Spleen (tissue), 11 donors: Measurements from ENCODE around the gene GRHL3. TPM values are rescaled to one million over a fixed set of nuclear protein-coding genes. Genes with fewer than 3 reads are reported as not detected.

ENCODE experiments used
- DNase-seq: peaks from one replicate; pipeline ENCODE4 v3.0.0-alpha.2; 2020
- H3K27ac ChIP-seq, 8 donors: fragments of 200-600 bp; sonication (generic) in 7 of 8; 1 replicate in 4 of 8; 2 replicates in 4 of 8; pipeline versions ENCODE4 v1.5.0 to v1.8.0; 2016 to 2021; ENCODE audit warnings: inconsistent platforms in 4 of 8, mild to moderate bottlenecking in 4 of 8, moderate library complexity in 1 of 8
- H3K27me3 ChIP-seq, 7 donors: fragments of 200-600 bp; sonication (generic) in 6 of 7; replicated peaks in 1 of 7; 1 replicate in 4 of 7; 2 replicates in 3 of 7; pipeline versions ENCODE4 v1.5.0 to v1.8.0; 2016 to 2021; ENCODE audit warnings: inconsistent platforms in 3 of 7, mild to moderate bottlenecking in 1 of 7
- H3K36me3 ChIP-seq, 6 donors: fragments of 200-600 bp; sonication (generic) in 5 of 6; 1 replicate in 4 of 6; 2 replicates in 2 of 6; pipeline versions ENCODE4 v1.5.0 to v1.8.0; 2016 to 2021; ENCODE audit warnings: inconsistent platforms in 2 of 6
- H3K4me1 ChIP-seq, 6 donors: fragments of 200-600 bp; sonication (generic) in 5 of 6; 1 replicate in 3 of 6; 2 replicates in 3 of 6; pipeline versions ENCODE4 v1.5.0 to v1.8.0; 2016 to 2021; ENCODE audit warnings: inconsistent platforms in 3 of 6
- H3K4me3 ChIP-seq, 8 donors: fragments of 200-600 bp; sonication (generic) in 7 of 8; 1 replicate in 4 of 8; 2 replicates in 4 of 8; pipeline versions ENCODE4 v1.5.0 to v1.8.0; 2016 to 2021; ENCODE audit warnings: inconsistent platforms in 4 of 8, mild to moderate bottlenecking in 4 of 8, moderate library complexity in 2 of 8
- H3K9me3 ChIP-seq, 8 donors: fragments of 200-600 bp; sonication (generic) in 7 of 8; 1 replicate in 4 of 8; 2 replicates in 4 of 8; pipeline versions ENCODE4 v1.5.0 to v1.8.0; 2016 to 2021; ENCODE audit warnings: inconsistent platforms in 4 of 8
- POLR2A ChIP-seq, 3 donors: fragments of 450-650 bp; IDR thresholded peaks; one replicate each; pipeline ENCODE4 v1.5.1; 2017; ENCODE audit warnings: antibody characterized with exemption in 3 of 3, mild to moderate bottlenecking in 1 of 3
- POLR2AphosphoS5 ChIP-seq, 3 donors: sonication (generic); formaldehyde crosslinking; IDR thresholded peaks; one replicate each; pipeline ENCODE4 v1.5.1; 2017; ENCODE audit warnings: antibody characterized with exemption in 3 of 3
- WGBS, 5 donors: extraction: QIAGEN DNeasy Blood & Tissue Kit in 3 of 5; methylation state at CpG; one replicate each; pipeline versions ENCODE4 v1.1.5 to v1.1.7; 2013 to 2018; 5-methylcytosine and 5-hydroxymethylcytosine counted together
- intact Hi-C: fragments of 100-400 bp; cut with DNase I; formaldehyde crosslinking; loops from one replicate; pipeline ENCODE4 v1.15.0; 2023; ENCODE audit warnings: low total_unique reads
- polyA plus RNA-seq, 3 donors: library from polyadenylated mRNA; stranded (reverse); fragments of 200-250 nt; gene quantifications; one replicate each; pipeline ENCODE4 v1.2.1, GENCODE V29; 2013
- total RNA-seq, 7 donors: library from RNA; depleted of rRNA in 3 of 7; stranded (reverse); fragments of >200 nt in 3 of 7; fragmentation: NEBNext Ultra II Directional in 4 of 7; extraction: Animal tissue kit (Norgen Biotek cat#: 25700) in 4 of 7; gene quantifications; one replicate each; pipeline versions ENCODE4 v1.1.0 to v1.2.1, GENCODE V29; 2016 to 2021
- TF ChIP-seq, protein P1 (sequence below), 11 experiments: fragments of 200-600 bp in 7 of 11; fragments of 450-650 bp in 4 of 11; sonication (generic) in 4 of 11; IDR thresholded peaks in 8 of 11; conservative IDR thresholded peaks in 3 of 11; 1 replicate in 7 of 11; 2 replicates in 4 of 11; pipeline versions ENCODE4 v1.4.0 to v1.8.0; 2016 to 2021; ENCODE audit warnings: antibody characterized with exemption in 11 of 11, inconsistent platforms in 4 of 11, mild to moderate bottlenecking in 1 of 11
- donor health status: healthy with polysubstance abuse.
- donor health status: DM: no; HTN: no; CAD: no; lungs with moderate emphysema.
- donor health status: DM: no; HTN: no; CAD: no.
- donor health status: Bipolar disorder and iron deficiency.
- donor health status: healthy.
- donor health status: DM: no; HTN: no; CAD: no.
- donor health status: DM: yes; HTN: yes; CAD: no.

Gene GRHL3
- total and polyA plus RNA-seq, 10 donors: 0.04 to 0.06 TPM; not detected in 8

DNA sequence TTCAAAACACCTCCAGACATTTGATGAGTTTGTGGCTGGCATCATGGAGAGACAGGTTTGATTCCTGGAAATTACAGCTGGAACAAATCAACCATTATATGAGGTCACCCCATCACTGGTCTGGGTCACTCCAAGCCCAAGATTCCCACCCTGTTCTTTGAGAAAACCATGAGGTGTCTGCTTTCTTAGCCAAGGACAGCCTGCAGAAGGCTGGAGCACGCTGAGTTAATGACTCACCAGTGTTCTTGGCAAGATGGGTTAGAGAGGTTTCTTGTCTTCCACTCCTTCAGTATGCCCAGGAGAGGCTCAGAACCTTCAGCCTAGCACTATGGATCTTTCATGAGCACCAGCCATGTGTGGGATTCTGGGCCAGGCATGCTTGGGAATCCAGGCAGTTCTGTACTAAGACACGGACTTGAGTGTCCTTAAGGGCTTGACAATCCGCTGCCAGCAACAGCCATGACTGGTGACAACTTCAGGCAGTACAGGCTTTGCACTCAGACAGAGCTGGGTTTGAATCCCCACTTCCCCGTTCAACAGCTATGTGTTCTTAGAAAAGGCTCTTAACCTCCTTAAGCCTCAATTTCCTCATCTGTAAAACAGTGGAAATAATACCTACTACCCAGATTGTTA, 43.9 kb downstream of the GRHL3 start:
- Histone ChIP-seq H3K36me3 (peaks cover 0 to 41% (median 3%) of the 10 kb centered on the region in 6 donors), H3K4me3 (no peak overlapping the region), H3K4me1 (peaks cover 0 to 7% (median 2%) of the 10 kb centered on the region in 6 donors), H3K27me3 (no peaks in the 10 kb centered on the region), H3K27ac (no peak overlapping the region), H3K9me3 (no peaks in the 10 kb centered on the region)
- WGBS, 5 donors: 81 to 90% (median 89%) methylated on average over 4 of the region's 4 CpGs
- TF ChIP-seq POLR2AphosphoS5 (IDR thresholded peaks at IDR 0.05) (no peak), POLR2A (IDR thresholded peaks at IDR 0.05) (no peak)
- TF ChIP-seq, protein P1, sequence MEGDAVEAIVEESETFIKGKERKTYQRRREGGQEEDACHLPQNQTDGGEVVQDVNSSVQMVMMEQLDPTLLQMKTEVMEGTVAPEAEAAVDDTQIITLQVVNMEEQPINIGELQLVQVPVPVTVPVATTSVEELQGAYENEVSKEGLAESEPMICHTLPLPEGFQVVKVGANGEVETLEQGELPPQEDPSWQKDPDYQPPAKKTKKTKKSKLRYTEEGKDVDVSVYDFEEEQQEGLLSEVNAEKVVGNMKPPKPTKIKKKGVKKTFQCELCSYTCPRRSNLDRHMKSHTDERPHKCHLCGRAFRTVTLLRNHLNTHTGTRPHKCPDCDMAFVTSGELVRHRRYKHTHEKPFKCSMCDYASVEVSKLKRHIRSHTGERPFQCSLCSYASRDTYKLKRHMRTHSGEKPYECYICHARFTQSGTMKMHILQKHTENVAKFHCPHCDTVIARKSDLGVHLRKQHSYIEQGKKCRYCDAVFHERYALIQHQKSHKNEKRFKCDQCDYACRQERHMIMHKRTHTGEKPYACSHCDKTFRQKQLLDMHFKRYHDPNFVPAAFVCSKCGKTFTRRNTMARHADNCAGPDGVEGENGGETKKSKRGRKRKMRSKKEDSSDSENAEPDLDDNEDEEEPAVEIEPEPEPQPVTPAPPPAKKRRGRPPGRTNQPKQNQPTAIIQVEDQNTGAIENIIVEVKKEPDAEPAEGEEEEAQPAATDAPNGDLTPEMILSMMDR (IDR thresholded peaks at IDR 0.05 in 8 of 11, conservative IDR thresholded peaks at IDR 0.05 in 3 of 11): no peak
- no peak for DNase-seq
- intact Hi-C loops: no loop called here

DNA sequence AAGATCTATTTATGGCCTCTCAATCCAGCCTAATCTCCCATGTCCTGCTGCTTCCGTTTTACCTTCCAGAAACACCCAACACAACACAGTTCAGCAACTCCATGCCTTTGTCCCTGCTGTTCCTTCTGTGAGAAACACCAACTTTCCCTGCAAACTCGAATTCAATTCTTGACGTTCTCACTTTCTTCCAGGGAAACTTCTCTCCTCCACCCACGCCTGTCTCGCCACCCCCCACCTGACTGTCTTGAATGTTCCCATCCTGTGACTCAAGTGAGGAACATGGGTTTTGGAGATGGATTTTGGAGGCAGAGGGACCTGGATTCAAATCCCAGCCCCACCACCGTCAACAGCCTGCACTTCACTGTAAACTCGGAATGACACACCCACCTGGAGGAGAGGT, 44.8 kb downstream of the GRHL3 start:
- no peak for DNase-seq
- WGBS, 5 donors: 87 to 97% (median 93%) methylated on average over 7 of the region's 7 CpGs
- intact Hi-C loops: no loop called here
- Histone ChIP-seq H3K36me3 (peaks cover 0 to 44% (median 3%) of the 10 kb centered on the region in 6 donors), H3K4me3 (no peak overlapping the region), H3K9me3 (no peaks in the 10 kb centered on the region), H3K27me3 (no peaks in the 10 kb centered on the region), H3K27ac (no peak overlapping the region), H3K4me1 (peaks cover 0 to 1% (median 0%) of the 10 kb centered on the region in 6 donors)
- TF ChIP-seq POLR2A (IDR thresholded peaks at IDR 0.05): no peak

DNA sequence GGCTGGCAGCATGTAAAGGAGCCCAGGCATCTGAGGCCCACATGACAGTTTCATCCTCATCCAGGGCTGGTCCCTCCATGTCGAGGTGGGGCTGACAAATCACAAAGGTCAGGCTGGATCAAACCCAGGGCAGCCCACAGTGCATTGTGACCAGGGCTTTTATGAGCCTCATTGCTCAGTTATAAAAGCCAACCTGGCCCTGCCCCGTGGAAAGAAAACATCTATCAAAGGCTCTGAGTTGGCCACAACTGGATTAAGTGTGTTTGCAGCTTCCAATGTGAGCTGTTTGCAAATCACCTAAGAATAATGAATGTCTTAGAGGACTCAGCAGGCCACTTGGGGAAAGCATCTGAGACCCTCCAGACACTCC, 45.4 kb downstream of the GRHL3 start:
- Histone ChIP-seq H3K9me3 (no peaks in the 10 kb centered on the region), H3K27me3 (no peaks in the 10 kb centered on the region), H3K4me1 (no peaks in the 10 kb centered on the region), H3K36me3 (peaks cover 0 to 44% (median 3%) of the 10 kb centered on the region in 6 donors), H3K4me3 (no peak overlapping the region), H3K27ac (no peak overlapping the region)
- TF ChIP-seq, protein P1 (IDR thresholded peaks at IDR 0.05 in 8 of 11, conservative IDR thresholded peaks at IDR 0.05 in 3 of 11): no peak
- TF ChIP-seq POLR2AphosphoS5 (IDR thresholded peaks at IDR 0.05) (no peak), POLR2A (IDR thresholded peaks at IDR 0.05) (no peak)
- WGBS, 5 donors: 76 to 85% (median 78%) methylated on average over 2 of the region's 2 CpGs; no CpG with 5 or more reads in 1 of the 5 donors
- no peak for DNase-seq
- intact Hi-C loops: no loop called here

DNA sequence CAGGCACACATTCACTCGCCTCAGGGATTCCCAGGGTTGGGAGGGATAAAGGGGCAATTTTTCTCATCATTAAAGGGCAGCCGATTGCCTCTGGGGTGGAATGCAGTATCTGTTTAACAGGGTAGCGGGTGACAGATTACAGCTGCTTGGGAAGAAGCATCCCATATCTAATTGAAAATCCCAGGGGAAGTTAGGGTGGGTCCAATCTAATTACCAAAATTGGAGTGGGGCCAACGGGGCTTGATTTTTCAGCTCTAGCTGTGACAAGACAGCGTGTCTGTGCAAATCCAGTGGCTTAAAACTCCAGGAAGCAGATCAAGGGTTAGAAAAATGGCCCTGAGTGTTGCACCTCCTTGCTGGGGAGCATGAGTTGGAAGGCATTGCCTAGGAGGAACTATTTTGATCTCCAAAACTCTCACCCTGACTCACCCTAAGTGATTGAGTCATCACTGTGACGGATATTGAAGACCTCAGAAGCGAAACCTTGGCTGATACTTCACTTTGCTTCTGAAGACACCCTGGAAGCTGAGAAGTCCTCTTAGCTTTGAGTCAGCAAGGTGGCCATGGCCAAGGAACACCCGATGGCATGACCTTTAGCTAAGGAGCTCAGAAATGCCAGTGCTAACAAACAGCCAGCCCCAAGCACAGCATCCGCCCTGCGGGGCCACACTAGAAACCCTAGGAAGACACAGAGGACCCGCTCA, 46.0 kb downstream of the GRHL3 start:
- Histone ChIP-seq H3K9me3 (no peaks in the 10 kb centered on the region), H3K27me3 (no peaks in the 10 kb centered on the region), H3K27ac (no peak overlapping the region), H3K4me3 (no peak overlapping the region), H3K4me1 (no peaks in the 10 kb centered on the region), H3K36me3 (peaks cover 0 to 43% (median 3%) of the 10 kb centered on the region in 6 donors)
- DNase-seq: no peak
- WGBS, 5 donors: 79 to 84% (median 81%) methylated on average over 11 of the region's 11 CpGs
- TF ChIP-seq POLR2A (IDR thresholded peaks at IDR 0.05): no peak
- TF ChIP-seq, protein P1 (IDR thresholded peaks at IDR 0.05 in 8 of 11, conservative IDR thresholded peaks at IDR 0.05 in 3 of 11): no peak
- no peak for TF ChIP-seq POLR2AphosphoS5 (IDR thresholded peaks at IDR 0.05)
- intact Hi-C loops: no loop called here
